GM19455 (cell line): ENCODE data around the gene FNBP1.
A peak's percentile ranks its signal among the peaks of the same experiment; 100 is the strongest.

Experiments
- ATAC-seq: cut with Tn5 transposase; IDR thresholded peaks from one replicate; pipeline ENCODE4 v1.9.1; 2021; ENCODE audit not compliant: unreplicated experiment

The FNBP1 gene

DNA sequence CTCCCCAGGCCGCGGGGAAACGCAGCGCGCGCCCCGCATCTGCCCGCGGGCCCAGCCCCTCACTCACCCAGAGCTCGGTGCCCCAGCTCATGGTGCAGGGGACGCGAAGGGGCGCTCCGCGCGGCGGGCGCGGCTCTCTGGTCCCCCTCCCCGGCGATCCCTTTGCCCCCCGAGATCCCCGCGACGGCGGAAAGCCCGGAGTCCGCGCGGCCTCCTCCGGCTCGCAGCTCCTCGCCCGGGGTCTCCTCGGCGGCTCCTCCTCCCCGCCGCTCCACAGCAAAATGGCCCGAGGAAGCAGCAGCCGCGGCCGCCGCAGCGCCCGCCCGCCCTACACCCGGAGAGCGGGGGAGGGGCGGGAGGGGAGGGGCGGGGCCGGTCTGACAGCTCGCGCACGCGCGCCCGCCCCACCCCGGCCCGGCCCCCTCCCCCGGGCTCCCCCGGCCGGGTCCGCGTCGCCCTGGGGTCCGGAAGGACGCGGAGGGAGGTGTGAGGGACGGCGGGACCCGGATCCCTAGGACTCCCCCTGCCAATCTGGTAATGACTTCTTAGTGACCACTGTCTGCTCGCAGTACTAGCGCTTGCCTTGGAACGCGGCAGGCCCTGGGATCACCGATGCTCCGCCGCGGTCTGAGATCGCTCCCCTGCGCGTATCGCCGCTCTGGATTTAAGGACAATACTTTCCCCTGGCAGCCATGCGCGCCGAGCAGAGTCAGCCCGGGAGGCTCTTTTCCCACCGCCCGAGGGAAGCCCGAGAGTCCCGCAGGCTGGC lies at the start of gene FNBP1:
TSS of gene FNBP1 (minus strand) at position 305 of the 769 bp plus-strand sequence. CDS start at position 91, 214 bp downstream.
- peak; percentile 37 for ATAC-seq

DNA sequence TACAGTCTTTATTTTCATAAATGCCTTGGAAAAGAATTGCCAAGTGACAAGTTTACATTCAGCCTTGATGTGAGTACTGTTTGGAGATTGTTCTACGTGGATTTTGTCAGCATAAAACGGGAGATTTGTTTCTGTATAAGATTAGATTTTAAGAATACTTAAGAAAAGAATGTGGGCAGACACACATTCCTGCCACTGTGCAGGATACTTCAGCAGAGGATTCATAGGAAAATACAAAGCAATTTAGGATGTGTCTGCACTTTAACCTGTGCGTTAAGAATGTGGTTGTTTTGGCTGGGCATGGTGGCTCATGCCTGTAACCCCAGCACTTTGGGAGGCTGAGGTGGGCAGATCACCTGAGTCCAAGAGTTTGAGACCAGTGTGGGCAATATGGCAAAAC lies 47.9 kb upstream of the FNBP1 start:
- no peak for ATAC-seq

DNA sequence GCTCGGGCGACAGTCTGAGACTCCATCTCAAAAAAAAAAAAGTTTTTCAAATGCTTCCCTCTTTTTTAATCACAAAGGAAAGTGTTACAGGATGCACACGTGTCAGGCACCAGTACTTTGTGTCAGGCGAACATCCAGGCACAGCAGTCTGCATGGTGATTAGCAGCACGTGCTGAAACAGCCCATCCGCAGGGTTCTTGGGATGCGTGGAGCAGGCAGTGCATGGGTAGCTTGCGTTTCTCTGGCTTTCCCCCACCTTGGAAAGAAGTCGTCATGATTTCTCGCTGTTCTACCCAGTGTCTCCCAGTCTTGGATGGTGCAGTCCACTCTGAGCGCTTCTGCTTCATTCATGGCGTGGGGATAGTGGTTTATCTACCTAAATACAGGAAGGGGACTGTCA lies 46.2 kb upstream of the FNBP1 start:
- ATAC-seq: no peak

DNA sequence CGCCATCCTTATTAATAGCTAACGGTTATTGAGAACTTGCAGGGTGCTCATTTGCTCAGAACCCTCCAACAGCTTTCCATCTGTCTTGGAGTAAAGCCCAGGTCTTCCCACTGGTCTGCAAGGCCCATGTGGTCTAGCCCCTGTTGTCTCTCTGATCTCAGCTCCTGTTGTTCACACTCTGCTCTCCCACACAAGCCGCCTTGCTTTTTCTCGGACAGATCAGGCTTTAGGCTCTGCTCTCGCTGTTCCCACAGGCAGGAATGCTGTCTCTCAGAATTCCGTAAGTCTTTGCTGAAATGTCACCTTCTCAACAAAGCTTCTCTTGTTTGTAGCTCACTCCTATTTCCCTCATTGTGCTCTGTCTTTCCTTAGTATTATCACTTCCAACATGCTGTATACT lies 45.1 kb upstream of the FNBP1 start:
- no peak for ATAC-seq

DNA sequence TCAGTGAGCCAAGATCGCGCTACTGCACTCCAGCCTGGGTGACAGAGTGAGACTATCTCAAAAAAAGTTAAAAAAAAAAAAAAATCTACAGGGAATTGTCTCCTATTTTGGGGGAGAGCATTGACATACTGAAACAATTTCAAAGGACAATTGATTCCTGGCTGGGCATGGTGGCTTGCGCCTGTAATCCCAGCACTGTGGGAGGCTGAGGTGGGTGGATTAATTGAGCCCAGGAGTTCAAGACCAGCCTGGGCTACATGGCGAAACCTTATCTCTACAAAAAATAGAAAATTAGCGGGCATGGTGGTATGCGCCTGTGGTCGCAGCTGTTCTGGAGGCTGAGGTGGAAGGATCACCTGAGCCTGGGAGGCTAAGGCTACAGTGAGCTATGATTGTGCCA lies 41.3 kb upstream of the FNBP1 start:
- ATAC-seq: no peak

DNA sequence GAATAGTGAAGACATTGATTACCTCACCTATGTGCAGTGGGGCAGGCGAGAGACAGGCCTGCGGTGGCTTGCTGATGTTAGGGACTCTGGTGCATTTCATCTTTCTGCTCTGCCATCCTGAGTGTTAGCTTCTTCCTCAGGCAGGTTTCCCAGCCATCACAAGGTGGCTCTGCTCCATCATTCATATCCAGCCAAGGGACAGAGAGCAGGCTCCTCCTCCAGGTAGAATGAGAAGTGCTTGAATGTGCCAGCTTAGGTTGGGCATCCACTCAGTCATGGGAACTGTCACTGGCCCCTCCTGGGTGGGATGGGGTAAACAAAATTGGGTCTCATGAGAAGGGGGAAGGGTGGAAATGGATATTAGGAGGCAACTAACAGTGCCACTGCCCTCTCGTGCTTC lies 35.6 kb upstream of the FNBP1 start:
- ATAC-seq: no peak

DNA sequence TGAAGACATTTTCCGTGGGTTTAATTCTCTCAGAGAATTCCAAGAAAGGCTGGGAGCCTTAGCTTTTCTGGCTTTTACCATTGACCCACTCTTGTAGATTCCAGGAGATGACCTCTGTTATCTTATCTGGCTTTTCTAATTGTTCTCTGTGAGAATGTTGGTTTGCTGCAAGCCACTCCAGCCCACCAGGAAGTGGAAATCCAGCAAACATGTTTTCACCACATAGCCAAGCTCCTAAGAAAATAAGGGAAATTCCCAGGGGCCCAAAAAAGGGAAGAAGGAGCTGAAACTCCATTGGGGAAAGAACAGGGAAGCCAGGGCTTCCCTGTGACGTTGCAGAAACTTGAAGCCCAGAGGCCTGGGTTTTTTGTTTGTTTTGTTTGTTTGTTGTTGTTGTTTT lies 30.4 kb upstream of the FNBP1 start:
- no peak for ATAC-seq

DNA sequence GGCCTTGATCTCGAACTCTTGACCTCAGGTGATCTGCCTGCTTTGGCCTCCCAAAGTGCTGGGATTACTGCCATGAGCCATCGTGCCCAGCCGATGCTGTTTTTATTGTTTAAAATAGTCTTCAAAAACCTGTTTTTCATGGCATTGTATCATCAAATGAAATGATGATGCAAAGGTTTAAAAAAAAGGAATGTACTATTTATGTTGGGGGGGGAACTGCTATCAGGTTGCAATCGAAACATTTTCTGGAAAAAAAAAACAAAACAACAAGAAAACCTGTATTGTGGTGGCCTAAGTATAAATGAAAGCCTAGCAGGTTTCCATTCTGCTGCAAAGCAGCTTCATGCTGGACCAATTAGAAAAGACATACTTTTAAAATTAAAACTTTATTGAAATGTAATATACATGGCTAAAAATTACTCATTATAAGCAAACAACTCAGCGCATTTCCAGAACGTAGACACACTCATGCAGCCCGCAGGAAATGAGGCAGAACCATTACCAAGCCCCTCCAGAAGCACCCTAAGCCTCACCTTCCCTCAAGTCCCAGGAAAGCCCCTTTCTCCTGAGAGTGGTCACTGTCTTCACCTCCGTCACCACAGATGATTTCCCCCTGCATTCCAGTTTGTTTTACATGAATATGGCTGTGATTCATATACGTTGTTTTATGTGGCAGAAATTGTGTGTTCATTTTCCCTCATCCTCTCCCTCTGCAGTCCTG lies 29.7 kb upstream of the FNBP1 start:
- ATAC-seq: no peak

DNA sequence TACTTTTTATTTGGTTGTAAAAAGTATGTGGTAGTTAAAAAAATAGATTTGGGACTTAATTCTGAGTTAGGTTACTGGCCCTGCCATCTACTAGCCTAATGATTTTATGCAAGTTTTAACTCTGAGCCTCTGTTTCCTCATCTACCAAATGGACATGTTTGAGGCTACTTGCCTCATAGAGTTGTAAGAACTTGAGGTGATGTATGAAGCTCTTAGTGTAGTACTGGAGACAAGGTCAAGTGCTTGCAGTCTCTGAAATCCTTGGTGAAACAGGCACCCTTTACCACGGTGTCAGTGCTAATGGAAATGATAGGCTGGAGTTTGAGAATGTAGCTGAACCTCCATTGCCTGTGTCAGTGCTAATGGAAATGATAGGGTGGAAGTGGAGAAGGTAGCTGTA lies 26.1 kb upstream of the FNBP1 start:
- ATAC-seq: no peak

DNA sequence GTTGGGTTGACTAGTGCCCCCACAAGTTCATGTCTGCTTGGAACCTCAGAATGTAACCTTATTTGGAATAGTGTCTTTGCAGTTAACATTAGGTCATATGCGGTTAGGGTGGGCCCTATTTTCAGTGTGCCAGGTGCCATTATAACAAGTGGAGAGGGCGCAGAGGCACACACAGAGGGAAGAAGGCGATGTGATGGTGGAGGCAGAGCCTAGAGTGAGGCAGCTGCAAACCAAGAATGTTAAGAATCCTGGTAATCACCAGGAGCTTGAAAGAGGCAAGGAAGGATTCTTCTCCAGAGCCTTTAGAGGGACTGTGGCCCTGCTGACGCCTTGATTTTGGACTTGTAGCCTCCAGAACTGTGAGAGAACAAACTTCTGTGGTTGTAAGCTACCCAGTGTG lies 21.6 kb upstream of the FNBP1 start:
- no peak for ATAC-seq

DNA sequence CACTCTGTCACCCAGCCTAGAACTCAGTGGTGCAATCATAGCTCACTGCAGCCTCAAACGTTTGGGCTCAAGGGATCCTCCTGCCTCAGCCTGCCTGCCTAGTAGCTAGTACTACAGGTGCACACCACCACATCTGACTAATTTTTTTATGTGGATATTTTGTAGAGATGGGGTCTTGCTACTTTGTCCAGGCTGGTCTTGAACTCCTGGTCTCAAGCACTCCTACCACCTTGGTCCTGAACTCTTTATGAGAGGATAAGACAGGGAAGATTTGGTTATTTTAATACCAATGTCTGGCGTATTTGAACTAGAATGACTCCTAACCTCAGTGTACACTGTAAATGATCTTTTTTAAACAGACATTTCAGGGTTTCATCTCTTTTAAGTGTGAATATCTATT lies 19.8 kb upstream of the FNBP1 start:
- ATAC-seq: no peak

DNA sequence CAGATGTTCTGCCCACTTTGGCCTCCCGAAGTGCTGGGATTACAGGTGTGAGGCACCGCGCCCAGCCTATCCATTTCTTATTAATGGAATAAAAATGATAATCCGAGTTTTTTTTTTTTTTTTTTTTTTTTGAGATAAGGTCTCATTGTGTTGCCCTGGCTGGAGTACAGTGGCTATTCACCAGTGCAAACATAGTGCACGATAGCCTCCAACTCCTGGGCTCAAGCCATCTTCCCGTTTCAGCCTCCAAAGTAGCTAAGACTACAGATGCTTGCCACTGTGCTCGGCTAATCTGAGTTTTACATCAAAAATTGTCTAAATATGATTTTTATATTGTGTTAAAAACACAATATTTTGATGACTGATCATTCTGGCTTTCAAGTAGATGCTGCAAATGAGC lies 17.3 kb upstream of the FNBP1 start:
- no peak for ATAC-seq

DNA sequence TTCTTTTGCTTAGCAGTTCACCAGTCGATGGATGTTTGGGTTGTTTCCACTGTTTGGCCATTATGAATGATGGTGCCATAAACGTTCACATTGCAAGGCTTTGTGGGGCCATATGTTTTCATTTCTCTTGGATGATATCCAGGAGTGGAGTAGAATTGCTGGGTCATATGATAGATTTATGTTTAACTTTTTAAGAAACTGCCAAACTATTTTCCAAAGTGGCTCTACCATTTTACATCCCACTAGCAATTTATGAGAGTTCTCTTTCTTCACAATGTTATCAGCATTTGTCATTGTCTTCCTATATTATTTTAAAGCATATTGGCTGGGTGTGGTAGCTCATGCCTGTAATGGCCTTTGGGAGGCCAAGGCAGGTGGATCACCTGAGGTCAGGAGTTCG lies 15.9 kb upstream of the FNBP1 start:
- ATAC-seq: no peak

DNA sequence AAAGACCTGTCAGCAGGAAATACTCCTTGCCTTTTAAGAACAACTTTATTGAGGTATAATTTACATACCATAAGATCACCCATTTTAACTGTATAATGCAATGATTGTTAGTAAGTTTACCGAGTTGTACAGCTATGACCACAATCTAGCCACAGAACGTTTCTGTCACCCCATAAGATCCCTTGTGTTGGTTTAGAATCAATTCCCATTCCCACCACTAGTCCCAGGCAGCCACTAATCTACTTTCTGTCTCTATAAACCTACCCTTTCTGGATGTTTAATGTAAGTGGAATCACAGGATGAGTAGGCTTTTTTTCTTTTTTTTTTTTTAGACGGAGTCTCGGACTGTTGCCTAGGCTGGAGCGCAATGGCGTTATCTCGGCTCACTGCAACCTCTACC lies 15.2 kb upstream of the FNBP1 start:
- ATAC-seq: no peak

DNA sequence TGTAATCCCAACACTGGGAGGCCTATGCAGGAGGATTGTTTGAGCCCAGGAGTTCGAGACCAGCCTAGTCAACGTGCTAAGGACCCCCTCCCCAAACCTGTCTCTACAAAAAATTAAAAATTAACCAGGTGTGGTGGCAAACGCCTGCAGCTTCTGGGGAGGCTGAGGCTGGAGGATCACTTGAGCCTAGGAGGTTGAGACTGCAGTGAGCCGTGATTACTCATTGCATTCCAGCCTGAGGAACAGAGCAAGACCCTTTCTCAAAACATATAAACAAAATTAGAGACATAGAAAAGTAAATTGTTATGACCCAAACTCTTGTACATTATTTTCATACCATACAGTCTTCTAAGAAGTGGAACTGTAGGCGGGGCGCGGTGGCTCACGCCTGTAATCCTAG lies 11.8 kb upstream of the FNBP1 start:
- no peak for ATAC-seq

DNA sequence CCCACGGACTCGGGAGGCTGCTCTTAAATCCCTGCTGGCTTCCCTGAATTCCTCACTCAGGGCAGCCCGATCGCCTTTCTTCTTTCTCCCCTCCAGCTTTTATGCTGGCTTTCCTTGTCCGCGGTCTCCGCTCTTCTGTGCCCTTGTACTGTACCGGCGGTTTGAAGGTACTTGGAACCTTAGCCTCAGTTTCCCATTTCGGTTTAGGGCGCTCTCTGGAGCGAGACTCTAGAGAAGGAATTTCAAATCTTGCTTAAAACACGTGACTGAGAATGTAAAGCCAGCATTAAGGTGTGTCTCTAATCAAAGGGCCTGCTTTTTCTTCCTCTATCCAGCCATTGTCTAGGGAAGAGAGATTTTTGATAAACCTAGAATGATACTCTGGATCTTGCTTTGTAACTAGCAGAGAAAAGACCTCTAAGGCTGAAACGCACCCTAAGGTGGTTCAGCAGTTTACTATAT lies 11.4 kb upstream of the FNBP1 start:
- ATAC-seq: no peak

DNA sequence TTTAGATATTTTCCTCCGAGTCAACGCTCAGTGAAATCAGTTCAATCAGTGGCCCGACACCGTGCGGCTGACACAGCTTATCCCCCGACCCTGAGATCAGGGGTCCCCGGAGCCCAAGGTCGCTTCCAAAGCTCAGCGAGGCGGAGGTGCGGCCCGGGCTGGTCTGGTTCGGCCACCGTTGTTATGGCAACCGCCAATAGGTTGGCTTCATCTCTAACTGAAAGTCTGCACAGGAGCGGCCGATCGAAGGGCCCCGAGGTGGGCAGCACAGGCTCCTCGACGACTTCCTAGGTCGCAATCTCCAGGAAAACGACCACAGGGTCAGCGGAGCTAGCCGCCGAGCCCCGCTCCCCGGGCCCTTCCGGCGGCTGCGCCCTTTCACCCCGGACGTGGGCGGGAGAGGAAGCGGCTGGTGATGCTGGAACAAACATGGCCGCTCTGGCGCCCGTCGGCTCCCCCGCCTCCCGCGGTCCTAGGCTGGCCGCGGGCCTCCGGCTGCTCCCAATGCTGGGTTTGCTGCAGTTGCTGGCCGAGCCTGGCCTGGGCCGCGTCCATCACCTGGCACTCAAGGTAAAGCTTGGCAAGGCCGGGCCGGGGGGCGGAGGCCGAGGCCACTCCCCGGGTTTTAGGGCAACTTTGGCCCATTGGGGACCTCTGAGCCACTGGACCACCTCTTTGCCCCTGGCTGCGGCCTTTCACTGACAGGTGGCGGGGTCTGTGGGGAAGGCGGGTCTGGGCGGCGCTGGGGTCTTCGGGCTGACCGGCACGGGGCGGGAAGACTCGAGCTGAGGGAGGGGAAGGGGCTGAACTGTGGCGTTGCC lies 10.7 kb upstream of the FNBP1 start, which contains the start of gene GPR107:
TSS of gene GPR107 (plus strand) at position 403 of the 821 bp plus-strand sequence. CDS start at position 430, 27 bp downstream.
- peak; percentile 87 for ATAC-seq

DNA sequence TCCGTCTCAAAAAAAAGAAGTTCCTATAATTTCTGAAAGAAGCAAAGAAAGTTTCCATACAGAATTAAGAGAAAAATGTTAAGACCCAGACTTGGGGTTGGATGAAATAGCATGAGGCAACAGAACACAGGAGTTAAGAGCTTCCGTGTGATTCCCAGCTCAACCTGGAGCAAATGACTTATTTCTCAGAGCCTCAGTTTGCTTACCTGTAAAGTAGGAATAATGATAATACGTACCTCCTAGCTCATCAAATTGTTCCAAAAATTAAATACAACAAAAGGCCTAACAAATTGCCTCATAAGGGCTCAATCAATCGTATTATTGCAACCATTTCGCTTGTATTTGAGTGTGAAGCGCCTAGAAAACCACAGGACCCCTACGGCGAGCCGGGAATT lies 10.1 kb upstream of the FNBP1 start:
- no peak for ATAC-seq

DNA sequence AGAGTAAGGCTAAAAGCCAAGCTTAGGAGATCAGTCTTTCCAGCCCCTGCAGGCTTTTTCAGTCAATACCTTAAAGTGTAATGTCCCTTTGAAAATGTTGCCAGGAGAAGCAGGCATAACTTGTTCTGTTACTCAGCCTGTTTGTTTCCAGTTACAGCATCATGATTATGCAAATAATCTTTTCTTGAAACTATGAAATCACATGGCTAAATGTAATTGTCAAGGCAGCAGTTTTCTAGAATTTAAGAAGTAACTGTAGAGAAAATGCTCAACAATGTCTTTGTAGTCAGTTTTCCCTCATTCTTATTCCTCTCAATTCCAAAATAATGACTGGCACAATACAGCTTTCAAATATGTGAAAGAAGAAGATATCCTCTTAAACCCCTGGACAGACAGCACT lies 8.9 kb upstream of the FNBP1 start:
- ATAC-seq: no peak

DNA sequence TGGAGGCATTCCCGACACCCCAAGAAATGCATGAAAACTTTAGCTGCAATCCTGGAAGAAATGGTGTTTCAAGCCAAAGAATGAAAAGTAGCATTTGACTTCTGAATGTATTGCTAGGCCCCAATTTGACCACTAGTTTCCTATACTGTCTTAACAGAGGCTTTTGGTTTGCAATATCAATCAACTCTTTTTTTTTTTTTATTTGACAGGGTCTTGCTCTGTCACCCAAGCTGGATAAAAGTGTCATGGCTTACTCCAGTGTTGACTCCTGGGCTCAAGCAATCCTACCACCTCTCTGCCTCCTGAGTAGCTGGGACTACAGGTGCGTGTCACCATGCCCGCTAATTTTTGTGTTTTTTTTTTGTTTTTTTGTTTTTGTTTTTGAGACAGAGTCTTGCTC lies 7.5 kb upstream of the FNBP1 start:
- no peak for ATAC-seq

DNA sequence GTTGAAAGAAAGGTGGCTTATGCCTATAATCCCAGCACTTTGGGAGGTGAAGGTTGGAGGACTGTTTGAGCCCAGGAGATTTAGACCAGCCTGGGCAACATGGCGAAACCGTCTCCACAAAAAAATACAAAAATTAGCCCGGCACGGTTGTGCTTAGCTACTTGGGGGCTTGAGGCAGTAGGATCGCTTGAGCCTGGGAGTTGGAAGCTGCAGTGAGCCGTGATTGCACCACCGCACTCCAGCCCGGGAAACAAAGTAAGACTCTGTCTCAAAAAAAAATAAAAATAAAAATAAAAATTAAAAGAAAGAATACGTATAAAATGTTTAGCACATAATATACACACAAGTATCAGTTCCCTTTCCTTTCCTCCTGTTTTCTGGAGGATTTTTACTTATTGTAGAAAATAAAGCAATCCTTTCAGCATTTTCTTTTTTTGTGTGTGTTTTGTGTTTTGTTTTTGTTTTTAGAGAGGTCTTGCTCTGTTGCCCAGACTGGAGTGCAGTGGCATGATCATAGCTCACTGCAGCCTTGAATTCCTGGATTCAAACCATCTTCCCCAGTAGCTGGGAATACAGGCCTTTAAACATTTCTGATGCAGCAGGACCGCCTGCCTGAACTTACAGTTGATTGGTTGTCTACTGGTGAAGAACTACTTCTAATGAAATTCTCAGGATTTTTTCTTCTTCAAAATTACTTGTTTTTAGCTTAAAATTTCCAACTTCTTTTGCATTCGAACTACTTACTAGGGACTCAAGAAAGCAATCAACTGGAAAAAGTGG lies 6.6 kb upstream of the FNBP1 start:
- ATAC-seq: no peak
